ENCODE results near the gene LRMDA. TPM values are rescaled to one million over a fixed set of nuclear protein-coding genes. Genes with fewer than 3 reads are reported as not detected.

LRMDA gene
- total and polyA plus RNA-seq, 2 of the 8 experiments (the other 6 are each of a cell fraction or from before 2014, with no cell fraction given) = 0.86 to 2.8 TPM

- H2BK5ac ChIP-seq (ENCODE audit: low read depth, low read length) = no peak overlapping the region
- POLR2A ChIA-PET (ENCODE audit: partially characterized antibody) = no interaction called here
- H3K9me3 ChIP-seq (ENCODE audit: insufficient read depth in 2 of 2, low read depth in 1 of 2, low read length in 1 of 2) = peaks cover 15 to 16% of the 10 kb centered on the region in 2 experiments
- H3K27ac ChIP-seq (ENCODE audit: low read depth, low read length) = no peak overlapping the region
- H2BK20ac ChIP-seq (ENCODE audit: low read length) = no peak overlapping the region
- no peak overlapping the region for H3K18ac ChIP-seq (ENCODE audit: extremely low read depth, low read length)
- no peaks in the 10 kb centered on the region; a peak in 1 of 8 replicates for H3K36me3 ChIP-seq (ENCODE audit: control insufficient read depth in 2 of 4, insufficient read depth in 4 of 4, low read length in 3 of 4)
- H2AK5ac ChIP-seq (ENCODE audit: low read depth, low read length) = no peak overlapping the region
- H2BK120ac ChIP-seq (replicated peaks; ENCODE audit: low read depth, low read length) = no peak overlapping the region
- H2AFZ ChIP-seq (ENCODE audit: low read length) = no peak overlapping the region
- H3K14ac ChIP-seq (ENCODE audit: insufficient read length) = no peak overlapping the region
- H4K8ac ChIP-seq (ENCODE audit: extremely low read depth, insufficient read depth, low read length) = no peak overlapping the region
- no peak overlapping the region for H2BK12ac ChIP-seq (ENCODE audit: low read depth, low read length)
- no peak overlapping the region for H2BK15ac ChIP-seq (ENCODE audit: low read length)
- H4K91ac ChIP-seq (replicated peaks; ENCODE audit: insufficient read length, low read length) = no peak overlapping the region
- CTCF ChIA-PET (ENCODE audit: partially characterized antibody) = interaction anchor here (0.5 kb wide), 1 partner anchor 372 kb away, joined by 3 read pairs; no protein-coding TSS in a partner anchor
- H3K9ac ChIP-seq (replicated peaks in 1 of 4; ENCODE audit: extremely low read depth in 1 of 4, low read depth in 3 of 4, low read length in 3 of 4) = no peak overlapping the region
- H3K79me2 ChIP-seq (ENCODE audit: control insufficient read depth in 1 of 2, insufficient read depth in 2 of 2, low read length in 2 of 2) = no peaks in the 10 kb centered on the region
- no peaks in the 10 kb centered on the region for H3K79me1 ChIP-seq (ENCODE audit: low read depth, low read length)
- no peaks in the 10 kb centered on the region for H3K4me1 ChIP-seq (replicated peaks in 1 of 4; ENCODE audit: control insufficient read depth in 3 of 4, insufficient read depth in 4 of 4, low read length in 3 of 4)
- TF ChIP-seq HDAC2 (IDR thresholded peaks at IDR 0.05; ENCODE audit: borderline replicate concordance in 1 of 2, low read depth in 2 of 2, low read length in 2 of 2) = no peak
- H4K5ac ChIP-seq (ENCODE audit: insufficient read length, low read depth, low read length) = no peak overlapping the region
- FAIRE-seq (no peak), DNase-seq (ENCODE audit: low read depth in 1 of 2, low spot score in 2 of 2) (no peak)
- no peaks in the 10 kb centered on the region for H3K23me2 ChIP-seq (ENCODE audit: low read depth, low read length)
- no peak overlapping the region for H3K56ac ChIP-seq (replicated peaks; ENCODE audit: insufficient read length, low read depth, low read length)
- H3K4ac ChIP-seq (replicated peaks; ENCODE audit: insufficient read length, low read depth, low read length) = no peak overlapping the region
- 83% methylated on average over 3 of the region's 3 CpGs; no CpG with 5 or more reads in 1 of the 2 experiments for WGBS, 2 experiments (ENCODE audit: extremely low coverage in 1 of 2, insufficient coverage in 1 of 2, insufficient read length in 1 of 2, insufficient replicate concordance in 2 of 2, low coverage in 1 of 2, low lambda C conversion rate in 2 of 2, missing lambda C conversion rate in 1 of 2)
- H3K23ac ChIP-seq (ENCODE audit: insufficient read length) = no peak overlapping the region
- H3K27me3 ChIP-seq (replicated peaks in 1 of 4; ENCODE audit: control insufficient read depth in 3 of 4, extremely low read depth in 1 of 4, insufficient read depth in 3 of 4, low read length in 3 of 4) = no peaks in the 10 kb centered on the region
- no peaks in the 10 kb centered on the region for H4K20me1 ChIP-seq (replicated peaks in 1 of 2; ENCODE audit: control insufficient read depth in 1 of 2, insufficient read depth in 2 of 2, low read length in 2 of 2)
- H3K4me3 ChIP-seq (ENCODE audit: extremely low read depth in 1 of 4, insufficient read depth in 2 of 4, low read depth in 3 of 4, low read length in 4 of 4) = no peak overlapping the region
- no peak overlapping the region for H3K4me2 ChIP-seq (ENCODE audit: insufficient read depth in 1 of 2, low read depth in 2 of 2, low read length in 2 of 2)
These were observed 233.5 kb downstream of the LRMDA start for GRCh38 chr10:75664968-75665367.
